Activated CD4-positive, CD25-positive, alpha-beta regulatory T cell treated with anti-CD3 and anti-CD28 coated beads, Interleukin-2, amount 50 U/mL, for 16 hours (primary cell): ENCODE results near the gene SH3BGRL3.
"Not testable (repeated sequence)": the region's sequence is repeated elsewhere in the genome, so short reads cannot be mapped to it uniquely, and the experiment has no call there.

Experiments
- DNase-seq: peaks from one replicate; pipeline ENCODE4 v3.0.0-alpha.2; 2020; ENCODE audit warnings: low read depth, low spot score

The SH3BGRL3 gene

DNA sequence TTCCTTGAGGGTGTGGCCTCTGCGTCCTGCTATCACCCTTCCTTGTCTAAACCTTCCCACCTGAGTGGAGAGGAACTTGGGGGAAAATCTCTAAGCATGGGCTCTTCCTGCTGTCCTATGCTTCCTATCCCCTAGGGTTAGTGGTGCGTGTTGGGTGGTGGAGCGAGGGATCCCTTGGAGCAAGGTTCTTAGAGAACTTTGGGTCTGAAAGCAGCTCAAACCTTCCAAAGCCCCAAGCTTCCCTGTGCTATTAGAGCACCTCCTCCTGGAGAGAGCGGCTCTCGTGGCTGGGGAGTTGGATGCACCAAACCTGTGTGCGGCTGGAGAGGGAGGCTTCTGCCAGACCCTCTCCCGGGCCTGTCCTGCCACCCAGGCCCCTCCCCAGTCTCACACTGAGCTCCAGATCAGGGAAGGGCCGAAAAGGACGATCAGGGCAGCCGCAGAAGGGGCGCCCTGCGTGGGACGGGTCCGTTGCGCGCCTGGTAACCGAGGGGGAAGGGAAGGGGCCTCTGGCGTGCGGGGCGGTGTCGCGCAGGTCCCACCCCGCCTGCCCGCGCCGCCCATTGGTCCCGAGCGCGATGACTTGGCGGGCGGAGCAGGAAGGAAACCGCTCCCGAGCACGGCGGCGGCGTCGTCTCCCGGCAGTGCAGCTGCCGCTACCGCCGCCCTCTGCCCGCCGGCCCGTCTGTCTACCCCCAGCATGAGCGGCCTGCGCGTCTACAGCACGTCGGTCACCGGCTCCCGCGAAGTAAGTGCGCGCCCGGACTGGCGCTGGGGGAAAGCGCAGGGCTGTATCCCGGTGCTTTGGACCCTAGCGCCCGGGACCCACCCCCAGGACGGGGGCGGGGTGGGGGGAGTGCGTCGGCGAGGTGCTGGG lies at the start of gene SH3BGRL3:
Gene SH3BGRL3, plus strand, starts transcription at position 631 of the 877 bp plus-strand sequence. Its CDS starts 70 bp downstream, at position 701.
- DNase-seq: peak; percentile 67

DNA sequence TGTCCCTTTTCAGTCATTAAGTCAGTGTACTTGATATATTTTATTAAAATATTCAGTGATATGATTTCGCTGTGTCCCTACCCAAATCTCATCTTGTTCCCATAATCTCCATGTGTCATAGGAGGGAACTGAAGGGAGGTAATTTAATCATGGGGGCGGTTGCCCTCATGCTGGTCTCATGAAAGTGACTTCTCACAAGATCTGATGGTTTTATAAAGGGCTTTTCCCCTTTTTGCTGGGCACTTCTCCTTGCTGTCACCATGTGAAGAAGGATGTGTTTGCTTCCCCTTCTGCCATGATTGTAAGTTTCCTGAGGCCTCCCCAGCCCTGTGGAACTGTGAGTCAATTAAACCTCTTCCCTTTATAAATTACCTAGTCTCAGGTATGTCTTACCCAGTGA lies 49.2 kb upstream of the SH3BGRL3 start:
- not testable (repeated sequence) for DNase-seq

DNA sequence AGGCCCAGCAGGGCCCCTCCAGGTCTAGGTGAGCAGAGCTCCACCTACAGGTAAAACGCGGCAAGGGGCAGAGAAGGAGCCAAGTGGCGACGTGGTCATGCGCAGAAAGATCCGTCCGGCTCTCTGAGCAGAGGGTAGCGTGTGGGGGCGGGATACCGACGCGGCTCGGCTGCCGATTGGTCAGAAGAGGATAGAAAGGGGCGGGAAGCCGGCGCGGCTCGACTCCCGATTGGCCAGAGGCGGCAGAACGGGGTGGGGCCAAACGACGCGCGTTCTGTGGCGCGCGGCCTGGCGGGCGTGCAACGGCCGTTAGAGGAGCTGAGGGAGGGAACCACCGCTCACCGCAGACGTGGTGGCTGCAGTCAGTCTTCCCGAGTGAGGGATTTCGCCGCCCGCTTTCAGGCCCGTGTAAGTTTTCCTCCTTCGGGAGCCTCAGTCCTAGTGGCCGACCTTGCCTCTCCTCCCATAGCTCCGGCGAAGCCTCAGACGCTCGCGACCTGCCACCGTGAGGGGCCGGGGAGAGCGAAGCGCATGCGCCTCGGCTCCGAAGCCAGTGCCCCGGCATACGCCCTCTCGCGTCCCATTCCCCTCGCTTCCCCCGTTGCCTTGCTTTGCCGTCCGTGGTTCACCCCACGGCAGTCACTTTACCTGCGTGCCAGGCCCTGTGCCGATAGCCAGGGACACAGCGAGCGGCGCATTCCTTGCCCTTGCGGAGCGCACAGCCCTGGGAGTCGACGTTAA lies 45.8 kb upstream of the SH3BGRL3 start, which contains the start of gene CEP85:
Gene CEP85, plus strand, starts transcription at position 298 of the 741 bp plus-strand sequence. CDS start 5,584 bp downstream, outside the sequence.
- peak; percentile 96 for DNase-seq

DNA sequence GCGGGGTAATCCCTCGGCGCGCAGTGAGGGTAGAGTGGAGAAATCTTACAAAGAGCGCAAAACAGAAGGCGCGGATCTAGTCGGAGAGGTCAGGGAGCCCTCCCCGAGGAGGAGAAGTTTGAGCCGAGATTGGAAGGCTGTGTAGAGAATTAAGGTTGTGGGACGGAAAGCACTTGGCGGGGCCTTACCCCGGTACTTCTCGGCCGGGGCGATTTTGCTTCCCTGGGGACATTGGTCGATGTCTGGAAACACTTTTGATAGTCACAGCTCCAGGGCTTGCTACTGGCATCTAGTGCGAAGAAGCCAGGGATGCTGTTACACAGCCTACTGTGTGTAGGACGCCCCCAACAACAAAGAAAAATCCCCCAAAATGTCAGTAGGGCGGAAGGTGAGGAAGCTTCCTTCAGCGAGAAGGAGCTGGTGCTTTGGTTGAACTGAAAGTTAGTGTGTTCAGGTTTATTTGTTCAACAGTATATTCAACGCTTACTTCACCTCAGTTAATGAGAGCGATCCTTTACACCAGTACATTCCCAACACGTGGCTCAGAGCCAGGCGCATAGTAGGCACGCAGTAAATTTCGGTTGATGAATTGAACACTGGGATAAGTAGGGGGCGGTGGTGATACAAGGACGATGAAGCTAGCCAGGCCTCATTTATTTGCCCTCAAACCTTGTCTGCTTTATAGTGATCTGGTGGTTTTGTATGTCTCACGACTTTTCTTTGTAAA lies 45.1 kb upstream of the SH3BGRL3 start:
- DNase-seq: no peak

DNA sequence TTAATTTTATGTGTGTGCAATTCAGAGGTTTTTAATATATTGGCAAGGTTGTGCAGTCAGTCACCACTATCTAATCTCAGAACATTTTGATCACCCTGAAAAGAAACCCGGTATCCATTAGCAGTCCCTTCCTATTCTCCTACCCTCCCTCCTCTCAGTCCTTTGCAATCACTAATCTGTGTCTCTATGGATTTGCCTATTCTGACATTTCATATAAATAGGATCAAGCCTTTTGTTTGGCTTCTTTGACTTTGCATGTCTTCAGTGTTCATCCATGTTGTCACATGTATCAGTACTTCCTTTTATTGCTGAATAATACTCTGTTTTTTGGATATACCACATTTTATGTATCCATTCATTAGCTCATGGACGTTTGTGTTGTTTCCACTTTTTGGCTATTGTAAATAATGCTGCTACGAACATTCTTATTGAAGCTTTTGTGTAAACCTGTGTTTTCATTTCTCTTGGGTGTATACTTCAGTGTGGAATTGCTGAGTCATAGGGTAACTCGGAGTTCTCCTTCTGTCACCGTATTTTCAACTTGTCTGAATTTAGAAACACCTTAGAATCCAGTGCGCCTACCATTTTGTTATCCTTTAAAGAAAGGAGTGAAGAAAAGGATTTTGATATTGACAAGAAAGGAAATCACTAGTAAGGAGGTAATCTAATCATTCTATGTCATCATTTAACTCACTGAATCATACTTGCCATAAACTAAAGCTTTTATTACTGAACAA lies 42.5 kb upstream of the SH3BGRL3 start:
- DNase-seq: no peak

DNA sequence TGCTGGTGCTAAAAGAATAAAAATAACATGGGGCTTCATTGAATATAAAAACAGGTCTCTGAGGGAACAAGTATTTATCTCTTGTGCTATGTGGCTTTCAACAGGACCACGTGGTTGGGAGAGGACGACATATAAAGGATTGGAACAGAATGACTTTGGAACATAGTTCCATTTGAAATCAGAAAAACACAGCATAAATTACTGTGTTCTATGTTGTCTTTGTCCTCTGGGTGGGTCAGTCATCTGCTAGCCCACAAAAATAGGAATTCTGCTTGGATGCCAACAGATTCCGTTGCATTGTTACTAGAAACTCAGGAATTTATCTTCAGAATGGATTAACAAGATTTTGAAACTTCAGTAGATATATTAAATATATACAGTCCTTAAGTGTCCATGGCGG lies 40.0 kb upstream of the SH3BGRL3 start:
- no peak for DNase-seq

DNA sequence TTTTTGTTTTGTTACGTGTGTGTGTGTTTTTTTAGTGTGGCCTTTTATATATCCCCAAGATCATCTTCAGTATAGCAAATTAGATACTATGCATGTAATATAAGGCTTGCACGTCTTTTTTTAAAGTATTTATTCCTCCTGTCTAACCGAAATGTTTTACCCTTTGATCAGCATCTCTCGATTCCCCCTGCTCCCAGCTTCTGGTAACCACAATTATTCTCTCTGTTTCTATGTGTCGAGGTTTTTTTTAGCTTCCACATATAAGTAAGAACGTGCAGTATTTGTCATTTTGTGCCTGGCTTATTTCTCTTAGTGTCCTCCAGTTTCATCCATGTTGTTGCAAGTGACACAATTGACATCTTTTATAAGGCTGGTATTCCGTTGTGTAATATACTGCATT lies 27.2 kb upstream of the SH3BGRL3 start:
- DNase-seq: no peak

DNA sequence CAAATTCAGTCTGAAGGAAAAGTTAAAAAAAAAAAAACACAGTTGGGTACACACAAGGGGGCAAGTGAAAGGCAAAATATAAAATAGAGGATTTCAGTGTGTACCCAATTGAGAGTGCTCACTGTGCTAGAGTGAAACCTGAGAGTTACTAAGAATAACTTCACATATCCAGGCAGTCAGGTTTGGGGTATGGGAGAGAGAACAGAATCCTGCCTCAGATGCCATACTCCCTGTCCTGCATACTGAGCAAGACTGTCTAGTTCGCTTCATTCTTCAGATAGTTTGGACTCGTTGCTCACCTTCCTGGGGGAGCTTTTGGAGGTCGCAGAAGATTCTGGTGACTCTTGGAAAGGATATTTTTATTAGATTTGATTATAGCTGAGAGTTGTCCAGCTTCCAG lies 25.5 kb upstream of the SH3BGRL3 start:
- DNase-seq: no peak

DNA sequence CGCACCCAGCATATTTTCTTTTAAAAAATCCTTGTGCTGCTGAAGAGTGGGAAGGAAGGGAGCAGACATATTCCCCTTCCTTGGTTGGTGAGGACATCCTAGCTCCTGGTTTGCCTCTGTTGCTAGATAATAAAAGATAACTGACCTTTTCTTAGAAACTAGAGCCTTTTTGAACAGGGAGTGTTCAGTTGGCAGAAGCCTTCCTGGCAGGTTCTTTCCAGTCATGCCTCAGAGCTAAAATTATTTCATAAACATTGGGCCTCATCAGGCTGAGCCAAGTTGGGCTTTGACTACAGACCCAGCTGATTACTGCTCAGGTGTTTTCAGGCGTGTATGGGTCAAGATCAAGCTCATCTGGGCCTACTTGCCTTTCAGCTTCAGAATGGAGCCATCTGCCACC lies 22.7 kb upstream of the SH3BGRL3 start:
- DNase-seq: no peak

DNA sequence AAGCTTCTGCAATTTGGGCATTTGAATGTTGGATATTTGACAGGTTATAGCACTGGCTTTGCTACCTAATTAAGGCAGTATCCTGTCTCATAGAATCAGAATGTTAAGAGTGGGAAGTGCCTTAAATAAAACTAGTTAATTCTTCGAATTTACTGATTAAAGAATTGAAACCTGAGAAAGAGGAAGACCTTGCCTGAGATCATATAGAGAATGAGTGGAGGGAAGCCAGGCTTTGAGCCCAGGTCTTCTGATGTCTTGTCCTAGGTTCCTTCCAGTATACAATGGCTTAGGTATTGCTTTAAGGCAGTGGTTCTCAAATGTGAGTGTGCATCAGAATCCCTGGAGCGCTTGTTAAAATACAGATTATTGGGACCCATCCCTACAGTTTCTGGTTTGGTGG lies 20.9 kb upstream of the SH3BGRL3 start:
- no peak for DNase-seq

DNA sequence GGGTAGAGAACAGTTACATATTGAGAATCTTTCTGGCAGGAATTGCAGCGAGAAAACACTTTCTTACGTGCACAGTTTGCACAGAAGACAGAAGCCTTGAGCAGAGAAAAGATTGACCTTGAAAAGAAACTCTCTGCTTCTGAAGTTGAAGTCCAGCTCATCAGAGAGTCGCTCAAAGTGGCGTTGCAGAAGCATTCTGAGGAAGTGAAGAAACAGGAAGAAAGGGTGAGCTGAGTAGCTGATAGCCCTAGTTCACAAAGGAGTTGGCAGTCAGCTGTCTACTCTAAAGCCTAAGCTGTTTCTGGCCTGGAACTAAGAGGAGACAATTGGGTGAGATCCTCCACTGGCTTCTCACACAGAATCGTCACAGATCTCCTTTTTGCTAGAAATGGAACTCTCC lies 20.3 kb upstream of the SH3BGRL3 start:
- DNase-seq: no peak

DNA sequence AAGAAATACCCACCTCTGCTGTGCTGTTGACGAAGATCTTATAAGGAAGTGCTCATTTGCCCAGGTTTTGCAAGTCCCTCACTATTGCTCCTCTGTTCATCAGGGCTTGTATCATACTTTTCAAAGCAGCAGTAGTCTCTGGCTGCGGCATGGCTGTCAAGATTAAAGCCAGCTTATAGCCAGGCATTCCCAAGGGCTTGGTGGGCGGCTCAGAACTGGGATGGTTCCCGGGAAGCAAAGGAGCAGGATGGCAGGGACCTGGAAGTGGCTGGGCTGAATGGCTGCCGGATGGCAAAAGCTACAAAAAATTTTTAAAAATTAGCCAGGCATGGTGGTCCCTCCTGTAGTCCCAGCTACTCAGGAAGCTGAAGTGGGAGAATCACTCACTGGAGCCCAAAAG lies 16.7 kb upstream of the SH3BGRL3 start:
- no peak for DNase-seq

DNA sequence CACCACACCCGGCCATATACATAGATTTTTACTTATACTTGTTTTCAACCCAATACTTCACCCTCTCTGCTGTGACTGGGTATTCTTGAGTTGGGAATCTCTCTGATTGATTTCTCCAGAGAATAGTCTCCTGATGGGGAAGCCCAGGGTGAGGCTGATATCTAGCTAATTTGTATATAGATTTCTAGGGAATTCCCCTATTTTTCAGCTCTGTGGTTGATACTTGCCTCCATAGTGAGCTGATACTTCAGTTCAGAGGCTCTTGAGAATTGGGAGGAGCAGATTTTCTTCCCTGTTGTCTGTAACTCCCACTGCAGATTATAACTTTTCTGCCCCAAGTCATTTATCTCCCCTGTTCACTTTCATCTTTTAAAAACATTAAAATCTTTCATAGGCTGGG lies 14.5 kb upstream of the SH3BGRL3 start:
- DNase-seq: no peak

DNA sequence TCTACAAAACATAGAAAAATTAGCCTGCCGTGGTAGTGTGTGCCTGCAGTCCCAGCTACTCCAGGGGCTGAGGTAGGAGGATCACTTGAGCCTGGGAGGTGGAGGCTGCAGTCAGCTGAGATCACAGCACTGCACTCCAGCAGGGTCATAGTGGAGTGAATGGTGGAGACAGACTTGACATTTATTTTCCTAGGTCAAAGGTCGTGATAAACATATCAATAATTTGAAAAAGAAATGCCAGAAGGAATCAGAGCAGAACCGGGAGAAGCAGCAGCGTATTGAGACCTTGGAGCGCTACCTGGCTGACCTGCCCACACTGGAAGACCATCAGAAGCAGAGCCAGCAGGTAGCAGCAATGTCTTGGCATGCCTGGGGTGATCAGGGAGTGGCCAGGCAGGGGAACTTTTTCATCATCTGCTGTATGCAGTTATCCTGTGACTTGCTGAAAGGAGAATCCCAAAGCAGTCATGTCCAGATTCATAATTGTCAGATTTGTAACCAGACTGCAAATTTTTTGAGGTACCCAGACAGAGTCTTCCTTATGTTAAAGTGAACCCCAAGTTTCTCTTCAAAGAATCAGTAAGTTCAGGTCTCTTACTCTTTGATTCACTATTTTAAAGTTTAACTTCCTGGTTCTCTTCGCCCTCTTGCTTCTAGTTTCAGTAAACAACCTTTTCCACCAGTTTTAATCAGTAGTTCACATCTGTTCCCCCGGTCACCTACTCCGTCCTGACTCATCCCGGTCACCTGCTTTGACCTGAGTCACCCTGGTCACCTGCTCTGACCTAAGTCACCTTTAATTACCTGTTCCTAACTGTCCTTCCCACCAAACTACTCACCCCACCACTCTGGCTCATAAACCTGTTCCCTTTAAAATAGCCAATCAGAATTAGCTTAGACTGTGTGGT lies 11.3 kb upstream of the SH3BGRL3 start:
- DNase-seq: no peak

DNA sequence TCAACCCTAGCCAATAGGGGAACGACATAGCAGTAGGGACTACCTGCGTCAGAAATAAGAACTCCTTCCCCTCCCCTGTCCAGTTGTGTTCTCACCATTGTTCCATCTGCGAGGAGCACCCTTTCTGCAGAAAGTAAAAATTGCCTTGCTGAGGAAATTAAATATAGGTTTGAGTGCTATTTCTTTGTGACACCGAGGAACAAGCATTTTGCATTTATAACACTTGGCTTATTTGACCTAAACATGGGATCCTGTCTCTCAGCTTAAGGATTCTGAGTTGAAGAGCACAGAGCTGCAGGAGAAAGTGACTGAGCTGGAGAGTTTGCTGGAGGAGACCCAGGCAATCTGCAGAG lies 10.7 kb upstream of the SH3BGRL3 start:
- no peak for DNase-seq

DNA sequence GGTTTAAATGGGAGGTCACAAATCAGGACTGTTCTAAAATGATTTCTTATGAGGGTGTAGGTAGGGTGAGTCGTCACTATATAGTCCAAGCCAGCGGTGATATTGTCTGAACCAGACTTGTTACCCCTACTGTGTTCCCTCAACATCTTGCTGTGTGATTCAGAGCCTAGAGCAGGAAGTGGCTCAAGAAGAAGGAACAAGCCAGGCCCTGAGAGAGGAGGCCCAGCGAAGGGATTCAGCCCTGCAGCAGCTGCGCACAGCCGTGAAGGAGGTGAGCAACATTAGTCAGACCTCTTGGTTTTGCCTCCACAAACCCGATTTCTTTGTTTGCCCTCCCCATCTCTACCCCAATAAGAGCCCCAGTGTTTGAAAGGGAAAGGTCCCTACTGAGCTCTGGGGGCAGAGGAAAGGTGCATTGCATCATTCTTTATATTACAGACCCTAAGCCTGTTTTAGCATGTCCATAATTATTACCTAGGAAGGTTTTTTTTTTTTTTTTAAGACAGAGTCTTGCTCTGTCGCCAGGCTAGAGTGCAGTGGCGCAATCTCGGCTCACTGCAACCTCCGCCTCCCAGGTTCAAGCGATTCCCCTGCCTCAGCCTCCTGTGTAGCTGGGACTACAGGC lies 5.0 kb upstream of the SH3BGRL3 start:
- DNase-seq: no peak

DNA sequence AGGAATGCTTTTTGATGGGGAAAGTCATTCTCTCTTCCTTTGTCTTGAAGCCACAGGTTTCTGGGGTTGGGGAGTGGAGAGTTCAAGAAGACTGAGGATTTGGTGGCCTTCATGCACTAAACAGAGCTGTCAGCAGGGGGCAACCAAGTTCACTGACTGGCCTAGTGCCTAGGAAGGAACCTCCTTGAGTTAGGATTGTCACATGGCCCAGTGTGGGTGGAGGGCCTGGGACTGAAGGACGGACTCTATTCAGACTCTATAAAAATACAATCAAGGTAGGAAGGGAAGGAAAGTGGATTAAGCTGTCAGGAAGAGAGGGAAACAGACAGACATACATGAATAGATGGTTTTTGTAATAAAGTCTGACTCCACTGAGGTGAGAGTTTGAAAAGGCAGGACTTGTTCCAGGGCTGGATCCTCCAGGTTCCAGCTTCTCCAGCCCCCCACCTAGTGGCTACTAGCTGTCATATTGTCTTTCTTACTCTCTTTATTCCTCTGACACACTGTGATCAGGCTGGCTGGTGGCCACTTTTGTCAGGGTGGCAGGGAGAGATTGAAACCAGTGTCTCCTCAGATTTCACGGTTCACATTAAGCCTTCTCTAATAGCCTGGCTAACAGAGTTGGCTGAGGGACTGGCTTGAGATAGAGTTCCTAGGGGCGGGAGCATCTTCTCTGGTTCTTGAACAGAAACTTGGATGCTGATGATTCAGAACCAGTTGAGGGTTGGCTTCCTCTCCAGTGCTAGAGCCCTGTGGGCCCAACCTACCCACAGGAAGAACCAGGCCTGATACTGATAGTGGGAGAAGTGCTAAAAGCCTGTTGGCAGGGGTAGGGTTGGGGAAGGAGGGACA lies 4.1 kb upstream of the SH3BGRL3 start:
- no peak for DNase-seq

DNA sequence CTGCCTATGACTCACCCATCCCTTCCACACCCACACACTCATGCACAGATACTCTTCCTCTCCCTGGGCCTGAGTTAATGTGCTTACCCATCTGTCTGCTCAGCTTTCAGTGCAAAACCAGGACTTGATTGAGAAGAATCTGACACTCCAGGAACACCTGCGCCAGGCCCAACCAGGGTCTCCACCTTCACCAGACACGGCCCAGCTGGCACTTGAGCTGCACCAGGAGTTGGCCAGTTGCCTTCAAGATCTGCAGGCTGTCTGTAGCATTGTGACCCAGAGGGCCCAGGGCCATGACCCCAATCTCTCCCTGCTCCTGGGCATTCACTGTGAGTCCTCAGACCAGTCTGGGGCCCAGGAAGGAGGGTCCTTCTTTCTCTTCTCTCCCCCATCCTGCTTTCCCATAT lies 3.5 kb upstream of the SH3BGRL3 start:
- no peak for DNase-seq

DNA sequence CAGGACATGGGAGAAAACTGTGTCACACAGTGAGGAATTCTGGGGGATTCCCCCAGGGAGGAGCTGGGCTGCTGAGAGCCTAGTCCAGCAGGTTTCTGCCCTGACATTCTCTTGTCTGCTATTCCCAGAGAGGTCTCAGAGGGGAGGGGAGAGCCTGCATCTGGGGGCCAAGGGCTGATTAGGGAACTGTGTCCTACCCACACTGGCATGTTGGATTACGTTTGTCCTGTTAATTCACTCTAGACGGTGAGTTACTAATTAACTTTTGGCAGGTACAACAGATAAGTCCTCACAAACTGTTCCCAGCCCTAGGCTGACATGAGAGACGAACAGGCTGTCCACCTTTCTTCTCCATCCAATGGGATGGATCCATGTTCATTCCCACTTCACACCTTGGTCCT lies 2.6 kb upstream of the SH3BGRL3 start:
- DNase-seq: no peak
